PC-9 (cell line): Measurements from ENCODE around the gene KCNG4. TPM values are rescaled to one million over a fixed set of nuclear protein-coding genes. Genes with fewer than 3 reads are reported as not detected.

Experiments used
- BruUV-seq: library from RNA; stranded (reverse); fragments of 400-500 nt; replicated peaks from 2 replicates; lab custom pipeline; 2021; lab: Mats Ljungman, UMichigan
- CTCF ChIA-PET: fragments of 300-600 bp; sonication (Branson Sonifier 250); formaldehyde crosslinking; loops from one replicate; lab custom pipeline; 2022; ENCODE audit warnings: antibody characterized with exemption; lab: Charles Lee
- POLR2A ChIA-PET: fragments of 300-600 bp; sonication (Branson Sonifier 250); formaldehyde crosslinking; loops from one replicate; lab custom pipeline; 2022; ENCODE audit warnings: antibody characterized with exemption; ENCODE audit not compliant: unreplicated experiment; lab: Charles Lee
- DNase-seq, 2 experiments: peaks; one replicate each; pipeline versions ENCODE4 v3.0.0 to v3.0.0-alpha.2; 2015 to 2022; ENCODE audit warnings: mixed read lengths in 1 of 2
- H2AFZ ChIP-seq: fragments of 200-600 bp; sonication (generic); 2 replicates; pipeline ENCODE4 v1.8.1; 2017; ENCODE audit warnings: antibody characterized with exemption
- H3F3A ChIP-seq: fragments of 200-600 bp; sonication (generic); 2 replicates; pipeline ENCODE4 v1.8.1; 2017; ENCODE audit warnings: antibody characterized with exemption, mild to moderate bottlenecking, low read depth; ENCODE audit not compliant: insufficient read depth
- H3K27ac ChIP-seq: fragments of 200-600 bp; sonication (generic); 2 replicates; pipeline ENCODE4 v1.6.1; 2016; ENCODE audit warnings: mixed run types
- H3K27me3 ChIP-seq: fragments of 200-600 bp; sonication (generic); 2 replicates; pipeline ENCODE4 v1.6.1; 2016; ENCODE audit warnings: low read depth, mixed run types; ENCODE audit not compliant: insufficient read depth
- H3K36me3 ChIP-seq: fragments of 200-600 bp; sonication (generic); 2 replicates; pipeline ENCODE4 v1.6.1; 2016; ENCODE audit warnings: low read depth, mixed run types
- H3K4me1 ChIP-seq: fragments of 200-600 bp; sonication (generic); replicated peaks from 2 replicates; pipeline ENCODE4 v1.6.1; 2016; ENCODE audit warnings: mixed run types; ENCODE audit not compliant: insufficient read depth
- H3K4me2 ChIP-seq: fragments of 200-600 bp; sonication (generic); 2 replicates; pipeline ENCODE4 v1.6.1; 2017; ENCODE audit warnings: mixed run types
- H3K4me3 ChIP-seq: fragments of 200-600 bp; sonication (generic); 2 replicates; pipeline ENCODE4 v1.6.1; 2016; ENCODE audit warnings: mixed run types
- H3K79me2 ChIP-seq: fragments of 200-600 bp; sonication (generic); 2 replicates; pipeline ENCODE4 v1.6.1; 2017; ENCODE audit warnings: low read depth, mixed run types
- H3K9me2 ChIP-seq: fragments of 200-600 bp; sonication (generic); 2 replicates; pipeline ENCODE4 v1.8.1; 2017; ENCODE audit warnings: mild to moderate bottlenecking; ENCODE audit not compliant: insufficient read depth
- H3K9me3 ChIP-seq: fragments of 200-600 bp; sonication (generic); 2 replicates; pipeline ENCODE4 v1.8.1; 2016; ENCODE audit warnings: low read depth; ENCODE audit not compliant: insufficient read depth
- H4K20me1 ChIP-seq: fragments of 200-600 bp; sonication (generic); 2 replicates; pipeline ENCODE4 v1.8.1; 2017; ENCODE audit not compliant: insufficient read depth
- CTCF ChIP-seq: fragments of 200-600 bp; sonication (generic); conservative IDR thresholded peaks from 2 replicates; pipeline ENCODE4 v1.6.1; 2017; ENCODE audit warnings: mixed run types, antibody characterized with exemption, mild to moderate bottlenecking, moderate library complexity
- EZH2 ChIP-seq: fragments of 200-600 bp; sonication (generic); IDR thresholded peaks from 2 replicates; pipeline ENCODE4 v1.8.0; 2017; ENCODE audit warnings: antibody characterized with exemption, low read depth
- intact Hi-C: fragments of 100-400 bp; cut with micrococcal nuclease; formaldehyde crosslinking; loops from one replicate; pipeline ENCODE4 v1.10.0; 2022; ENCODE audit not compliant: unreplicated experiment
- total RNA-seq: library from RNA; stranded (reverse); gene quantifications from 2 replicates; pipeline ENCODE4 v1.2.3, GENCODE V29; 2021

Gene KCNG4
- total RNA-seq, 1 experiment from 2014 or later, result not detected

- Histone ChIP-seq H3K9me3 (no peaks in the 10 kb centered on the region), H3K9me2 (no peaks in the 10 kb centered on the region), H2AFZ (no peak overlapping the region), H3K79me2 (no peaks in the 10 kb centered on the region), H3K27ac (no peak overlapping the region), H3K4me2 (no peak overlapping the region), H3F3A (no peaks in the 10 kb centered on the region), H3K4me3 (no peak overlapping the region), H3K27me3 (no peaks in the 10 kb centered on the region), H3K36me3 (no peaks in the 10 kb centered on the region), H4K20me1 (no peaks in the 10 kb centered on the region), H3K4me1 (no peaks in the 10 kb centered on the region)
- DNase-seq, result no peak
- ChIA-PET POLR2A (no interaction called here), CTCF (no interaction called here)
- TF ChIP-seq CTCF (no peak), EZH2 (no peak)
- no TSS peak for BruUV-seq
- intact Hi-C loops, result no loop called here
These were observed 40.7 kb downstream of the KCNG4 start for GRCh38 chr16:84199097-84199496.

- ChIA-PET CTCF (no interaction called here), POLR2A (interaction anchor here (0.7 kb wide), 1 partner anchor 23 kb away, joined by 3 read pairs; no protein-coding TSS in a partner anchor)
- H3K36me3 ChIP-seq, result no peaks in the 10 kb centered on the region
- no peaks in the 10 kb centered on the region for H3F3A ChIP-seq
- no peaks in the 10 kb centered on the region for H4K20me1 ChIP-seq
- no peaks in the 10 kb centered on the region for H3K27me3 ChIP-seq
- H3K4me2 ChIP-seq, result no peak overlapping the region
- H3K4me3 ChIP-seq, result no peak overlapping the region
- DNase-seq, result peak in 1 of 2 experiments; percentile 52
- no peaks in the 10 kb centered on the region for H3K9me3 ChIP-seq
- BruUV-seq, result no TSS peak
- H3K27ac ChIP-seq, result no peak overlapping the region
- TF ChIP-seq CTCF, result no peak
- no peak for TF ChIP-seq EZH2
- H3K9me2 ChIP-seq, result no peaks in the 10 kb centered on the region
- H2AFZ ChIP-seq, result no peak overlapping the region
- no peaks in the 10 kb centered on the region for H3K79me2 ChIP-seq
- no peaks in the 10 kb centered on the region for H3K4me1 ChIP-seq
- intact Hi-C loops, result no loop called here
These were observed 41.4 kb downstream of the KCNG4 start for GRCh38 chr16:84198401-84198800.

- Histone ChIP-seq H3F3A (no peaks in the 10 kb centered on the region), H3K4me2 (no peak overlapping the region), H3K9me2 (no peaks in the 10 kb centered on the region), H4K20me1 (no peaks in the 10 kb centered on the region), H3K79me2 (no peaks in the 10 kb centered on the region), H3K27me3 (no peaks in the 10 kb centered on the region), H3K4me1 (no peaks in the 10 kb centered on the region), H3K4me3 (no peak overlapping the region), H3K9me3 (no peaks in the 10 kb centered on the region), H3K36me3 (no peaks in the 10 kb centered on the region), H3K27ac (no peak overlapping the region), H2AFZ (no peak overlapping the region)
- intact Hi-C loops, result no loop called here
- BruUV-seq, result no TSS peak
- no peak for DNase-seq
- POLR2A ChIA-PET, result interaction anchor here (0.7 kb wide), 1 partner anchor 24 kb away, joined by 3 read pairs; no protein-coding TSS in a partner anchor
- TF ChIP-seq CTCF, result no peak
- no peak for TF ChIP-seq EZH2
- CTCF ChIA-PET, result no interaction called here
These were observed 42.2 kb downstream of the KCNG4 start for GRCh38 chr16:84197466-84198128.
